ENCODE measurements around the gene PFN2.

The PFN2 gene

DNA sequence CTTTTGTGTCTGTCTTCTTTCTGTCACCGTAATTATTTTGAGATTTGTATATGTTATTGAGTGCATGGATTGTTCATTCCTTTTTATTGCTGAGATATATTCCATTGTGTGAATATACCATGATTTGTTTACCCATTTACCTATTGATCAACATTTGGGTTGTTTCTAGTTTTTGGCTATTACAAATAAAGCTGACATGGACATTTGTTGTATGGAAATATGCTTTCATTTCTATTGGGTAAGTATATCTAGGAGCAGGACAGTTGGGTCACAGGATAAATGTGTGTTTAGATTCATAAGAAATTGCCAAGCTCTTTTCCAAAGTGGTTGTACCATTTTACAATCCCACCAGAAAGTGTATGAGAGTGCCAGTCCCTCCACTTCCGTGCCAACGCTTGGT is 51.2 kb downstream of the PFN2 start:
- no peak for DNase-seq (ENCODE audit: low spot score)

DNA sequence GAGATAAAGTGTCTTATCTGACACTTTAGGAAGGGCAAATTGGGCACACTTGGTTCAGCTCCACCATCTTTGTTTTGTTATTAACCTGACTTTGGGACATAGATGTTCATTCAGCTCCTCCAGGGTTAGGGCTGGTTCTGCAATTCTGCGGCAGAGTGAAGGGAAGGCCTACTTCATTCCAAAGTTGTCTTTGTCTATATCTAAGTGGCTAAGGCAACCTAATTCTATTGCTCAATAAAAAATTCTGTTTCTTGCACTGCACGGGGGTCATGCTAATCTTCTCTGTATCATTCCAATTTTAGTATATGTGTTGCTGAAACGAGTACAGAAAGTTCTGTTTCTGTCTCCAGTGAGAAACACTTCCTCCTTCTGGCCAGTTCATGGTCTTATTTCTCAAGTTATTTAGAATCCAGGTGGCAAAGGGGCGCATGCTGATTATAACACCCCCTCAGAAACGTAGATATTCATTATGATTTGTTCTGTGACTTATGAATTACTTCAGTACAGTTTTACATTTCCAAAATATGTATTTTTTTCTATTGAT is 53.5 kb downstream of the PFN2 start:
- no peak for DNase-seq (ENCODE audit: low spot score)

Small RNA genes lying within 50 kb of the gene (small RNA-seq; reads per million reads assigned to genes)
- 0 reads per million in 2 experiments for gene RNU6-720P

Data from SK-N-DZ (cell line).